ENCODE results near the gene CRY2. TPM values are rescaled to one million over a fixed set of nuclear protein-coding genes. Genes with fewer than 3 reads are reported as not detected.
"Not testable (repeated sequence)": the region's sequence is repeated elsewhere in the genome, so short reads cannot be mapped to it uniquely, and the experiment has no call there.

CRY2 gene
- polyA plus RNA-seq, 2 of the 4 experiments (the other 2 are of a cell fraction): 3.2 to 4.1 TPM

- CTCF ChIA-PET: interaction anchor here (1.0 to 3.1 kb wide), 2 partner anchors 35 to 72 kb away, joined by 3 to 13 read pairs; no protein-coding TSS in a partner anchor
- ATAC-seq: no peak
- POLR2A ChIA-PET: no interaction called here
- no peak for TF ChIP-seq BHLHE40 (IDR thresholded peaks at IDR 0.05; ENCODE audit: low read depth, low read length)
- no peak for TF ChIP-seq USF2 (IDR thresholded peaks at IDR 0.05)
- TF ChIP-seq TFCP2L1 (CRISPR knock-in tag; IDR thresholded peaks at IDR 0.05): no peak
- TF ChIP-seq SREBF2 (IDR thresholded peaks at IDR 0.05): no peak
- no peak for TF ChIP-seq HOXB5 (CRISPR knock-in tag; IDR thresholded peaks at IDR 0.05)
- TF ChIP-seq PBX3 (IDR thresholded peaks at IDR 0.05): no peak
- no peak for TF ChIP-seq POLR2A (IDR thresholded peaks at IDR 0.05; ENCODE audit: low read length)
- TF ChIP-seq HEYL (CRISPR knock-in tag; IDR thresholded peaks at IDR 0.05): no peak
- no peak for TF ChIP-seq KDM1A (IDR thresholded peaks at IDR 0.05; ENCODE audit: low read depth)
- no peak for TF ChIP-seq HES2 (IDR thresholded peaks at IDR 0.05)
- no peak for TF ChIP-seq RFX5 (IDR thresholded peaks at IDR 0.05)
- no peak for TF ChIP-seq NPAS2 (CRISPR knock-in tag; IDR thresholded peaks at IDR 0.05; ENCODE audit: borderline replicate concordance)
- no peak for TF ChIP-seq PHF8 (IDR thresholded peaks at IDR 0.05; ENCODE audit: borderline replicate concordance, low read depth)
- no peak for TF ChIP-seq MYC (IDR thresholded peaks at IDR 0.05; ENCODE audit: borderline replicate concordance, low read length)
- no peak for TF ChIP-seq ZNF302 (CRISPR knock-in tag; IDR thresholded peaks at IDR 0.05)
- peaks cover 23% of the 10 kb centered on the region for H3K4me1 ChIP-seq
- no peaks in the 10 kb centered on the region for H3K9me3 ChIP-seq
- WGBS (ENCODE audit: missing lambda C conversion rate): 80% methylated on average over 7 of the region's 7 CpGs
- FAIRE-seq: no peak
- H3K4me3 ChIP-seq: no peak overlapping the region
- peak overlapping the region; percentile 93 for H3K4me2 ChIP-seq
- DNase-seq (ENCODE audit: low read depth in 1 of 2, low spot score in 1 of 2): no peak
- H3K27ac ChIP-seq: no peak overlapping the region
Measured at GRCh38 chr11:45806937-45807791, 40.1 kb upstream of the CRY2 start.

- Histone ChIP-seq H3K9me3 (no peaks in the 10 kb centered on the region), H3K4me3 (no peak overlapping the region), H3K4me1 (peaks cover 23% of the 10 kb centered on the region), H3K4me2 (peak overlapping the region; percentile 93; the same call in 1 of the 3 replicates), H3K27ac (no peak overlapping the region)
- ChIA-PET CTCF (interaction anchor here (1.0 kb wide), 1 partner anchor 71 kb away, joined by 3 read pairs; no protein-coding TSS in a partner anchor), POLR2A (no interaction called here)
- TF ChIP-seq JUNB (IDR thresholded peaks at IDR 0.05) (no peak), KDM1A (IDR thresholded peaks at IDR 0.05; ENCODE audit: low read depth) (no peak), NFE2L2 (conservative IDR thresholded peaks at IDR 0.05; ENCODE audit: low read length) (no peak), USF2 (IDR thresholded peaks at IDR 0.05) (no peak), BCL3 (IDR thresholded peaks at IDR 0.05) (no peak), FOXS1 (CRISPR knock-in tag; IDR thresholded peaks at IDR 0.05) (no peak), CHD4 (IDR thresholded peaks at IDR 0.05; ENCODE audit: borderline replicate concordance) (no peak), RNF2 (IDR thresholded peaks at IDR 0.05; ENCODE audit: borderline replicate concordance, low read depth) (no peak), FOSB (CRISPR knock-in tag; IDR thresholded peaks at IDR 0.05) (no peak), NPAS2 (CRISPR knock-in tag; IDR thresholded peaks at IDR 0.05; ENCODE audit: borderline replicate concordance) (no peak), MAFK (IDR thresholded peaks at IDR 0.05; ENCODE audit: partially characterized antibody) (no peak), GATA3 (IDR thresholded peaks at IDR 0.05; ENCODE audit: borderline replicate concordance) (no peak), FOSL2 (IDR thresholded peaks at IDR 0.05) (no peak), FOSL2 (CRISPR knock-in tag; IDR thresholded peaks at IDR 0.05) (no peak), BHLHE40 (IDR thresholded peaks at IDR 0.05; ENCODE audit: low read depth, low read length) (no peak)
- no peak for DNase-seq (ENCODE audit: low read depth in 1 of 2, low spot score in 1 of 2)
- no peak for FAIRE-seq
- 84% methylated on average over 4 of the region's 4 CpGs for WGBS (ENCODE audit: missing lambda C conversion rate)
- no peak for ATAC-seq
Measured at GRCh38 chr11:45807792-45808238, 39.5 kb upstream of the CRY2 start.

- CTCF ChIA-PET: interaction anchor here (1.0 kb wide), 2 partner anchors 34 to 71 kb away, joined by 3 read pairs; no protein-coding TSS in a partner anchor
- WGBS (ENCODE audit: missing lambda C conversion rate): 98% methylated on average over 5 of the region's 6 CpGs
- ATAC-seq; FAIRE-seq; H3K27ac ChIP-seq; H3K4me3 ChIP-seq; H3K4me2 ChIP-seq; H3K9me3 ChIP-seq; DNase-seq (ENCODE audit: low read depth in 1 of 2, low spot score in 1 of 2); POLR2A ChIA-PET: not testable (repeated sequence)
- peaks cover 23% of the 10 kb centered on the region for H3K4me1 ChIP-seq
Measured at GRCh38 chr11:45808427-45808826, 38.8 kb upstream of the CRY2 start.

Data from A549 (cell line).